Measurements from ENCODE around the gene WASHC3.

GRCh38 chr12:102050660-102051430 lies 10.9 kb downstream of the WASHC3 start:
- no peak for TF ChIP-seq CTCF (IDR thresholded peaks at IDR 0.05; ENCODE audit: extremely low read depth in 1 of 2, insufficient read depth in 1 of 2, low read depth in 1 of 2, low read length in 2 of 2)
- TF ChIP-seq EZH2 (IDR thresholded peaks at IDR 0.05; ENCODE audit: borderline replicate concordance, low read depth, low read length, severe bottlenecking), result no peak
- TF ChIP-seq POLR2A (IDR thresholded peaks at IDR 0.05; ENCODE audit: low read depth, low read length), result no peak
- no peak for TF ChIP-seq JUN (IDR thresholded peaks at IDR 0.05; ENCODE audit: borderline replicate concordance, insufficient read depth, insufficient read length, low read depth)
- no peak for TF ChIP-seq GATA2 (IDR thresholded peaks at IDR 0.05; ENCODE audit: insufficient read depth, insufficient read length, low read depth, low read length)
- no peak for TF ChIP-seq FOS (IDR thresholded peaks at IDR 0.05; ENCODE audit: borderline replicate concordance, insufficient read depth, low read length)
- no peak for TF ChIP-seq POLR2AphosphoS5 (IDR thresholded peaks at IDR 0.05; ENCODE audit: insufficient read depth, low read depth, low read length)
- no peak for TF ChIP-seq MAX (IDR thresholded peaks at IDR 0.05; ENCODE audit: insufficient read depth, insufficient read length)

Data from endothelial cell of umbilical vein (primary cell).